ENCODE measurements around the gene PRRX2.

The PRRX2 gene

DNA sequence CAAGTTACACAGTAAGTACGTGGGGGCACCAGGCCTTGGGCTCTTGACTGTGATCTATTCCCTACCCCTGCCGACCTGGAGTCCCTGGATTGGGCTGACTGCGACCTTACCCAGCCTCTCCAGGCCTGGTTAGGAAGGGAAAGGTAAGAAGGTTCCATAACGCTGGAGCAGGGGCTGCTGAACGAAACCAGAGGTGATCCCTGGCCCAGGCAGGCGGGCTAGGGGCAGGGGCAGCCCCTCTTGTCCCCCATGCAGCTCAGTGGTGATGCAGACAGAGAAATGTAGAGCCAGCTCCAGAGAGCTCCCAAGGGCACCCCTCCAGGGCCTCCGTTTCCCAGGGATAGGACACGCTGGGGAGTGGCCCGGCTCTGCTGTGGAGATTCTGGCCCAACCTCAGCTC lies 14.1 kb downstream of the PRRX2 start:
- Histone ChIP-seq H2AFZ (ENCODE audit: low read depth, low read length) (no peak overlapping the region), H3K27me3 (ENCODE audit: insufficient read depth, low read length) (peaks cover 37% of the 10 kb centered on the region), H3K4me1 (ENCODE audit: insufficient read depth, low read length) (no peaks in the 10 kb centered on the region), H3K4me3 (ENCODE audit: low read length) (no peak overlapping the region), H3K9me3 (ENCODE audit: low read length) (no peaks in the 10 kb centered on the region), H3K36me3 (ENCODE audit: insufficient read depth, low read length) (no peaks in the 10 kb centered on the region)

DNA sequence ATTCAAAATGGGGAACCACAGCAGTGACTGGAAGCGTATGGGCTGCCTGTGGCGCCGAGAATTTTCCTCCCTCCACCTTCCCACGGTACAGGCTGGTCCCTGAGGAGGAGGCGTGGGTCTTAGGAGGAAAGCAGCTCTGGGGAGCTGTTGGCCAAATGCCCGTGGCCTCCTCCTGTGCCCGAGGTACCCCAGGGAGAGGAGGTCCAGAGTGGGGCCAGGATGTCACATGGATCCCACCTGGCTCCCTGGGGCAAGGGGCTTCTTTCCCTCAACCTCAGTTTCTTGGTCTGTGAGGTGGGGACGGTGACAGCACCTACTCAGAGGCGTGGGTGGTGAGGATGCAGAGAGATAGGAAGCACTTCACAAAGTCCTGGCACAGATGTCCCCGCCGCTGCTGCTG lies 16.5 kb downstream of the PRRX2 start:
- H3K4me3 ChIP-seq (ENCODE audit: low read length), result no peak overlapping the region
- no peaks in the 10 kb centered on the region for H3K4me1 ChIP-seq (ENCODE audit: insufficient read depth, low read length)
- H3K9me3 ChIP-seq (ENCODE audit: low read length), result no peaks in the 10 kb centered on the region
- H3K27me3 ChIP-seq (ENCODE audit: insufficient read depth, low read length), result peaks cover 36% of the 10 kb centered on the region
- no peaks in the 10 kb centered on the region for H3K36me3 ChIP-seq (ENCODE audit: insufficient read depth, low read length)
- no peak overlapping the region for H2AFZ ChIP-seq (ENCODE audit: low read depth, low read length)

DNA sequence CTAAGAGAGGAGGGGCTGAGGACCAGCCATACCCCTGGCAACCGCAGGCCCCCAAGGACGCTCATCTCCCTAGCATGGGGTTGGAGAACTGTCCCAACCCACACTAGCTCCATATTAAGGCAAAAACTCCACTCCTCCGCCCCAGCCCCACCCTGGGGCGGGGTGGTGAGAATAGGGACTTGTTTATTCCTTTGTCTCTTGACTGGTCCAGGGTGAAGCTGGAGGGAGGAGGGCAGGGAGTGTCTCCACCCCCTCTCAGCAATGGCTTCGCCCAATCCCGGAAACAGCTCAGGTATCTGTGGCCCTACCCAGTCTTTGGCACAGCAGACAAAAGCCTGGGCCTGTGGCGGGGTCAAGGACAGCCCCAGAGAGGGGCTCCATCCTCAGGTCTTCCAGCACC lies 16.9 kb downstream of the PRRX2 start:
- Histone ChIP-seq H3K4me3 (ENCODE audit: low read length) (no peak overlapping the region), H2AFZ (ENCODE audit: low read depth, low read length) (no peak overlapping the region), H3K36me3 (ENCODE audit: insufficient read depth, low read length) (no peaks in the 10 kb centered on the region), H3K9me3 (ENCODE audit: low read length) (no peaks in the 10 kb centered on the region), H3K27me3 (ENCODE audit: insufficient read depth, low read length) (peaks cover 34% of the 10 kb centered on the region), H3K4me1 (ENCODE audit: insufficient read depth, low read length) (no peaks in the 10 kb centered on the region)

DNA sequence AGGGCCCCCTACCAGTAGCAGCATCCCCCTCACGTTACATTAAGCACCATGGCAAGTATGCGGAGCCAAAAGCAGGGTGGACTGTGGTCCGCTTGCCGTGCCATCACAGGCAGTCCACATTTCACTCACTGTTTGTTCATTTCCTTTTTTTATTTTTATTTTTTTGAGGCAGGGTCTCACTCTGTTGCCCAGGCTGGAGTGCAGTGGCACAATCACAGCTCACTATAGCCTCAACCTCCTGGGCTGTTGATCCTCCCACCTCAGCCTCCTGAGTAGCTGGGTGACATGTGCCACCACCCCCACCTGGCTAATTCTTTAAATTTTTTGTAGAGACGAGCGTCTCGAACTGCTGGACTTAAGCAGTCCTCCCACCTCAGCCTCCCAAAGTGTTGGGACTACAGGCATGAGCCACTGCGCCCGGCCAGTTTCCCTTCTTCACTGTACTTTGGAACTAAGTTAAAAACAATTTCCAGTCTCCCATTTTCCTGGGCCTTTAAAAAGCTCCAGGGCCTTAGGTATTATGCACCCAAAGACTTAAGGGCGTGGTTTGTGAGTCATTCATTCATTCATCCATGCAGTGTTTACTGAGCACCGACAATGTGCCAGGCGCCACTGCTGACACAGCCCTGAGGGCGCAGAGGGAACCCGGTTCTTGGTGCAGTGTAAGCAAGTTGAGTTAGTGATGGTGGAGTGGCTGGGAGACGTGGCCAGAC lies 19.9 kb downstream of the PRRX2 start:
- Histone ChIP-seq H3K4me3 (ENCODE audit: low read length) (no peak overlapping the region), H3K36me3 (ENCODE audit: insufficient read depth, low read length) (no peaks in the 10 kb centered on the region), H3K27me3 (ENCODE audit: insufficient read depth, low read length) (peaks cover 25% of the 10 kb centered on the region), H3K4me1 (ENCODE audit: insufficient read depth, low read length) (no peaks in the 10 kb centered on the region), H3K9me3 (ENCODE audit: low read length) (no peaks in the 10 kb centered on the region), H2AFZ (ENCODE audit: low read depth, low read length) (no peak overlapping the region)

DNA sequence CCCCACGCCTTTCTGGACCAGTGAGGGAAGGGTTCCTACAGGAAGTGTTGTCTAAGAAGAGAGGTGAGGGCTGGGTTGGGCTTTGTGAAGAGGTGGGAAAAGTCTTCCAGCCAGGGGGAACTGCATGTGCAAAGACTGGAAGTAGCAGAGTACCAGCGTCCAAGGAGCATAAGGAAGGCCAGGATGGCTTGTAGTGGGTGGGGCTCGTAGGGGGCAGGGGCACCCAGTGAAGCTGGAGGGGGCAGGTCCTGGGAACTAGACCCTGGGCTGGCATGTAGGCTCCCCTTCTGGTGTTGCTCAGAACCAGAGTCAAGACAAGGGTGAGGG lies 20.4 kb downstream of the PRRX2 start:
- H3K36me3 ChIP-seq (ENCODE audit: insufficient read depth, low read length), result no peaks in the 10 kb centered on the region

DNA sequence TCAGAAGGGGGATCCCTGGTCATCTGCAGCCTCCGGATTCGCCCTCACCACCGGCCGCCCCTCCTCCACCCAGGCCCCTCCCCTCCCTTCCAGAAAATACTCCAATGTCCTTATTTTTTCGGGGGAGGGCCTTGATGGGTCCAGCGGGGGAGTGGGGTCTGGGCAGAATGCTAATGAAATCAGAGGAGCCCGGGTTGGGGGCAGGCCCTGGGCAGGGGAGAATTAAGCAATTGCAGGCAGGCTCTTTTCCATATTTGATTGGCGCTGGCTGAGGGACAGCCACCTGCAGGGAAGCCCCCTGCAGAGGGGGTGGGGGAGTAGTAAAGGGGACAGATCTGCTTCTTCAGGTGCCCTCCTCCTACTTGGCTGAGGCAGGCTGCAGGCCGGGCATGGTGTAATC lies 21.3 kb downstream of the PRRX2 start:
- H3K4me3 ChIP-seq (ENCODE audit: low read length), result no peak overlapping the region
- H2AFZ ChIP-seq (ENCODE audit: low read depth, low read length), result no peak overlapping the region
- H3K4me1 ChIP-seq (ENCODE audit: insufficient read depth, low read length), result no peaks in the 10 kb centered on the region
- H3K36me3 ChIP-seq (ENCODE audit: insufficient read depth, low read length), result no peaks in the 10 kb centered on the region
- H3K9me3 ChIP-seq (ENCODE audit: low read length), result no peaks in the 10 kb centered on the region
- H3K27me3 ChIP-seq (ENCODE audit: insufficient read depth, low read length), result peaks cover 18% of the 10 kb centered on the region

More for the DNA sequence above, 20.4 kb downstream of the PRRX2 start:
- Histone ChIP-seq H3K4me1 (ENCODE audit: insufficient read depth, low read length) (no peaks in the 10 kb centered on the region), H3K4me3 (ENCODE audit: low read length) (no peak overlapping the region), H2AFZ (ENCODE audit: low read depth, low read length) (no peak overlapping the region), H3K27me3 (ENCODE audit: insufficient read depth, low read length) (peaks cover 21% of the 10 kb centered on the region), H3K9me3 (ENCODE audit: low read length) (no peaks in the 10 kb centered on the region)

DNA sequence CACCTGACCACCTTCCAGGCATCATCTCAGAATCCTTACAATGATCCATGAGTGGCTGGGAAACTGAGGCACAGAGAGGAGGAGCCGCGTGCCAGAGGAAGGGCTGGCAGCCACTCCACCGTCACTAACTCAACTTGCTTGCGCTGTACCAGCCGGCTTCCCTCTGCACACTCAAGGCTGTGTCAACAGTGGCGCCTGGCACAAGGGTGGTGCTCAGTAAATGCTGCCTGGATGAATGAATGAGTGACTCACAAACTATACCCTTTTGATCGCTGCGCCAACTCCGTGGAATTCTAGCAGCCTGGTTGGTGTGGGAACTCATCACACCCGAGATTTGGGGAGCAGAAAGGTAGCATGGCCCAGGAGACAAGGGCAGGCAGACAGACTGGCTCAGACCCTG lies 21.9 kb downstream of the PRRX2 start:
- no peak overlapping the region for H2AFZ ChIP-seq (ENCODE audit: low read depth, low read length)
- H3K36me3 ChIP-seq (ENCODE audit: insufficient read depth, low read length), result no peaks in the 10 kb centered on the region
- H3K4me3 ChIP-seq (ENCODE audit: low read length), result no peak overlapping the region
- H3K4me1 ChIP-seq (ENCODE audit: insufficient read depth, low read length), result no peaks in the 10 kb centered on the region
- peaks cover 14% of the 10 kb centered on the region for H3K27me3 ChIP-seq (ENCODE audit: insufficient read depth, low read length)
- no peaks in the 10 kb centered on the region for H3K9me3 ChIP-seq (ENCODE audit: low read length)

DNA sequence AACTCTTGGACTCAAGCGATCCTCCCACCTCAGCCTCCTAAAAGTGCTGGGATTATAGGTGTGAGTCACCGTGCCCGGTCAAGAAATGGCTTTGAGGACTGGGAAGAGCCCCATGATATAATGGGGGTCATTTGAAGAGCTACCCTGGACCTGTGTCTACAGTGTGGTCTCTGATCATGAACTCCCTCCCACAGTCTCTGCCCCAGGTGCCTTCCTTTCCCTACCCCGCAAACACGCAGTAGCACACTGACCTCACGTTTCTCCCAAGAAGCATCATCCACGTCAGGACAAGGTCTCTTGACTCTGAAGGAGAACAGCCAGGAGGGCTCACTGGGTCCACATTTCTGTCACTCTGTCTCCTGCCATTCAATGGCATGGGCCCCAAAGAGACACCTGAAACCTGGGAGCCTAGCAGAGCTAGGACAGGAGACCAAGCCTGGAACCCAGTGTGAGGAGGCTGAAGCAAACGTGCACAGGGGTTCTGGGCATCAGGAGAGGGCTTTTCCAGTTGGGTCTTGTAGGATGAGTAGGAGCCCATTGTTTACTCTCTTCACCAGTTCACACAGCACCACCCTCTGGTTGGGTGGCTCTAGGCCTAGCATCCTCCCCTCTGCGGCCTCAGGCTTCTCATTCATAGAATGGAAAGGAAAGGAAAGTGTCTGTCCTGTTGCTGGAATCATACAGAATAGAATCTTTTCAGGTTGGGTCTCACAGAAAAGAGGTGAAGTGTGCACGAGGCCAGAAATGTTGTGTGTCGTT lies 23.0 kb downstream of the PRRX2 start:
- Histone ChIP-seq H3K4me1 (ENCODE audit: insufficient read depth, low read length) (no peaks in the 10 kb centered on the region), H3K9me3 (ENCODE audit: low read length) (no peaks in the 10 kb centered on the region), H3K27me3 (ENCODE audit: insufficient read depth, low read length) (peaks cover 14% of the 10 kb centered on the region), H3K4me3 (ENCODE audit: low read length) (no peak overlapping the region), H3K36me3 (ENCODE audit: insufficient read depth, low read length) (no peaks in the 10 kb centered on the region), H2AFZ (ENCODE audit: low read depth, low read length) (no peak overlapping the region)

DNA sequence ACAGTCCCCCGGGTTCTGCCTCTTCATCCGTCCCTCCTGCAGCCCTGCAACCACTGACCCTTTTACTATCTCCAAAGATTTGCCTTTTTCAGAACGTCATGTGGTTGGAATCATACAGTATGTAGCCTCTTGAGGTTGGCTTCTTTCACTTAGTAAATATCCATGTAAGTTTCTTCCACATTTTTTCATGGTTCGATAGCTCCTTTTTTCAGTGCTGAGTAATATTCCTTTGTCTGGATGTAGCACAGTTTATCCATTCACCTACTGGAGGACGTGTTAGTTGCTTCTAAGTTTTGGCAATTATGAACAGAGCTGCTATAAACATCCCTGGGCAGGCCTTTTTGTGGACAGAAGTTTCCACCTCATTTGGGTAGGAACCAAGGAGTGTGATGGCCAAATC lies 27.1 kb downstream of the PRRX2 start:
- Histone ChIP-seq H3K4me3 (ENCODE audit: low read length) (no peak overlapping the region), H3K4me1 (ENCODE audit: insufficient read depth, low read length) (peaks cover 3% of the 10 kb centered on the region), H3K9me3 (ENCODE audit: low read length) (no peaks in the 10 kb centered on the region), H3K27me3 (ENCODE audit: insufficient read depth, low read length) (peaks cover 37% of the 10 kb centered on the region), H3K36me3 (ENCODE audit: insufficient read depth, low read length) (no peaks in the 10 kb centered on the region), H2AFZ (ENCODE audit: low read depth, low read length) (no peak overlapping the region)

DNA sequence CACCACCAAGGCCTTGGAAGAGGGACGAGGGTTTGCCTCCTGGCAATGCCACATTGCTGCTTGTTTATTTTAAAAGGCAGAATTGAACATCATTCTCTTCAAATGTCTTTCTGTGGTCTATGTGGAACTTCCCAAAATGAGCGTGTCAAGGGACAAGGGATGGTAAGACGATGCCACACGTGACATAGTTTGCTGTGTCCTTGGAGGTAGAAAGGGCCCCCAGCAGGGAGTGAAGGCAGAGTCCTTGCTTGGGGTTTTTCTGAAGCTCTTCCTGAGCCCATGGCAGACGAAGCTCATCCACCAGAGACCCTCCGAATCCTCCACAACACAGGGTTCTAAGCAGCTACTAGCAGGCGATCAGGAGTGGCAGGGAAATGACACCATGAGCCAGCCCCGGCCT lies 28.3 kb downstream of the PRRX2 start:
- Histone ChIP-seq H3K9me3 (ENCODE audit: low read length) (no peaks in the 10 kb centered on the region), H3K27me3 (ENCODE audit: insufficient read depth, low read length) (peaks cover 44% of the 10 kb centered on the region), H3K4me3 (ENCODE audit: low read length) (no peak overlapping the region), H2AFZ (ENCODE audit: low read depth, low read length) (no peak overlapping the region), H3K36me3 (ENCODE audit: insufficient read depth, low read length) (no peaks in the 10 kb centered on the region), H3K4me1 (ENCODE audit: insufficient read depth, low read length) (peaks cover 7% of the 10 kb centered on the region)

DNA sequence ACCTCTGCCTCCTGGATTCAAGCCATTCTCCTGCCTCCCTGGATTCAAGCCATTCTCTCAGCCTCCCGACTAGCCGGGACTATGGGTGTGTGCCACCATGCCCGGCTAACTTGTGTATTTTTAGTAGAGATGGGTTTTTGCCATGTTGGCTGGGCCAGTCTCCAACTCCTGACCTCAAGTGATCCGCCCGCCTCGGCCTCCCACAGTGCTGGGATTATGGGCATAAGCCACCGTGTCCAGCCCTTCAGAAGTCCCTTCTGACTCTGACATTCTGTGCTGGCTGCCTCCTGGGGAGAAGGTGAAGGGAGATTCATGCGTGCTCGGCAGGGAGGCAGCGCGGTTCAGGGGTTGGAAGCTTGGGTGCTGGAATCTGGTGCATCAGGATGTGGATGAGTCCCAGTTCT lies 28.8 kb downstream of the PRRX2 start:
- H3K4me1 ChIP-seq (ENCODE audit: insufficient read depth, low read length), result peaks cover 7% of the 10 kb centered on the region
- peaks cover 45% of the 10 kb centered on the region for H3K27me3 ChIP-seq (ENCODE audit: insufficient read depth, low read length)
- no peaks in the 10 kb centered on the region for H3K36me3 ChIP-seq (ENCODE audit: insufficient read depth, low read length)
- no peak overlapping the region for H2AFZ ChIP-seq (ENCODE audit: low read depth, low read length)
- no peak overlapping the region for H3K4me3 ChIP-seq (ENCODE audit: low read length)
- H3K9me3 ChIP-seq (ENCODE audit: low read length), result no peaks in the 10 kb centered on the region

DNA sequence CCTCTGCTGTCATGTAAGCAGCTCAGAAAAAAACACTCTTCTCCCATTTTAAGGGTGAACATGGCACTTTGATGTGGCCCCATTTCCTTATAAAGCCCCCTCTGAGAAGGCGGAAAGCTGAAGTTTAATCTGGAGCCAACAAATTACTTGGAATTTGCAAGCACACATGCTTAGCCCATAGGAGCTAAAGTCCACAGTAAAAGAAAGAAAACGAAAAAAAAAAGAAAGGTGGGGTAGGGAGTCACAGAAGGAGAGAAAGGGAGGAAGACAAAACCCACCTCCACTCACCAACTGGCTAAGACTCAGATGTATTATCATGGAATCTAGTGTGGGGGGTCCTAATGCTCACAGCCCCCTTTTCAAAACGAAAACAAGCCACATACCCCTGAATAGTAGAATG lies 30.4 kb downstream of the PRRX2 start:
- H3K4me3 ChIP-seq (ENCODE audit: low read length), result no peak overlapping the region
- H2AFZ ChIP-seq (ENCODE audit: low read depth, low read length), result no peak overlapping the region
- H3K4me1 ChIP-seq (ENCODE audit: insufficient read depth, low read length), result peaks cover 7% of the 10 kb centered on the region
- peaks cover 52% of the 10 kb centered on the region for H3K27me3 ChIP-seq (ENCODE audit: insufficient read depth, low read length)
- no peaks in the 10 kb centered on the region for H3K36me3 ChIP-seq (ENCODE audit: insufficient read depth, low read length)
- no peaks in the 10 kb centered on the region for H3K9me3 ChIP-seq (ENCODE audit: low read length)

DNA sequence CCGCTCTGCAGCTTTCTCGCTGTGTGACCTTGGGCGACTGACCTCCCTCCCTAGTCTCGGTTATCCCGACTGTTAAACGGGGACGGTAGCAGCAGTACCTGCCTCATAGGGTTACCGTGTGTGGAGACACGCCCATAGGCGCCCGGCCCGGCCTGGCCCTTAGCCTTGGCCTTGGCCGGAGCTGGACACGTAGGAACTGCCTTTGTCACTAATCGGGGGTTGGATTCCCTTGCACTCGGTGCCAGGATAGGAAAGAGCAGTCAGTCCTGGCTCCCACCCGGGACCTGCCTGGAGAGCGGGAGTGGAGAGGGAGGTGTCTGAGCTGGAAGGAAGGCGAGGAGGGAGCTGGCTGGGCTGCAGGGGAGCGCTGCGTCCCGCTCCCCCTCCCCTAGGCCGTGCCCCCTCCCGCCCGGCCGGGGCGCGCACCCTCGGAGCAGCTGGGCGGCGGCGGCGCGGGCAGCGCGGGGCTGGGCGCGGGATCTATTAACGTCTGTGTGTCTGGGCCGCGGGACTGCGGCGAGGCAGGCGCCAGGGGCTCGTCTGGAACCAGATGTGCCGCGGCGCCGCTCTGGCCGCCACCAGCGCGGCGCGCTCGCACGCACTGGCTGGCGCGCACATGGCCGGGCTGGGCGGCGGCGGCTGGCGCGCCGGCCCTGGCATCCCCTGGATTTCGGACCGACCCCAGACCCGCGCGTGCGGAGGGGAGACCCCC lies 31.7 kb downstream of the PRRX2 start:
- H2AFZ ChIP-seq (ENCODE audit: low read depth, low read length), result peak overlapping the region; percentile 51
- H3K4me1 ChIP-seq (ENCODE audit: insufficient read depth, low read length), result peaks cover 7% of the 10 kb centered on the region
- peak overlapping the region; percentile 30 for H3K4me3 ChIP-seq (ENCODE audit: low read length)
- H3K36me3 ChIP-seq (ENCODE audit: insufficient read depth, low read length), result no peaks in the 10 kb centered on the region
- peaks cover 56% of the 10 kb centered on the region for H3K27me3 ChIP-seq (ENCODE audit: insufficient read depth, low read length)
- H3K9me3 ChIP-seq (ENCODE audit: low read length), result no peaks in the 10 kb centered on the region

Measured in neuron (in vitro differentiated cells).